GM21515 (cell line): ENCODE measurements around the gene ATP6V0E1.

Source experiments
- ATAC-seq: cut with Tn5 transposase; IDR thresholded peaks from one replicate; pipeline ENCODE4 v1.9.1; 2021; ENCODE audit not compliant: unreplicated experiment

Gene ATP6V0E1

DNA sequence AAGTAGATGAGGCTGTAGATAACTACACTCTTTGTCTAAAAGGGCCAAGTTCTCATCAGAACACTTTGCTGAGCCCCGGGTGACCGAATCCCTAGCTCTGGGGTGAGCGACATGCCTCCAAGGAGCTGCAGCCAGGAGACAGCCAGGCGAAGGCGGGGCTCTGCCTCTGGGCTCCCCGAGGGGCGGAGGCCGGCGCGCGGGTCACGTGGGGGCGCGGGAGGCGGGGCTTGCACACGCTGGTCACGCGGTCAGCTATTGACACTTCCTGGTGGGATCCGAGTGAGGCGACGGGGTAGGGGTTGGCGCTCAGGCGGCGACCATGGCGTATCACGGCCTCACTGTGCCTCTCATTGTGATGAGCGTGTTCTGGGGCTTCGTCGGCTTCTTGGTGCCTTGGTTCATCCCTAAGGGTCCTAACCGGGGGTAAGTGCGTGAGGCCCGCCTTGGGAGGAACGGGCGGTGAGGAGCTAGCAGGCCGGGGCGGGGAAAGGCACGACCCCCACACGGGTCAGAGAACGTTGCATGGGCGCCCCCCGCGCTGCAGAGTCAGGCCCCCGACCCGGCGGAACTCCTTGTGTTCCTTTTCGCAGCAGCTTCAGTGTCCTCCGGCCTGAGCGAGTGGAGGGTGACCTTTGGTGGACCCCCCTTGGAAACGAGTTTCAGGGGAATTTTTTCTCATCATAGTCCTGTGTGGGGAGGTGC, at the start of gene ATP6V0E1:
Gene ATP6V0E1, plus strand, starts transcription at position 230 of the 702 bp plus-strand sequence. Its CDS starts 90 bp downstream, at position 320.
- peak; percentile 83 for ATAC-seq

DNA sequence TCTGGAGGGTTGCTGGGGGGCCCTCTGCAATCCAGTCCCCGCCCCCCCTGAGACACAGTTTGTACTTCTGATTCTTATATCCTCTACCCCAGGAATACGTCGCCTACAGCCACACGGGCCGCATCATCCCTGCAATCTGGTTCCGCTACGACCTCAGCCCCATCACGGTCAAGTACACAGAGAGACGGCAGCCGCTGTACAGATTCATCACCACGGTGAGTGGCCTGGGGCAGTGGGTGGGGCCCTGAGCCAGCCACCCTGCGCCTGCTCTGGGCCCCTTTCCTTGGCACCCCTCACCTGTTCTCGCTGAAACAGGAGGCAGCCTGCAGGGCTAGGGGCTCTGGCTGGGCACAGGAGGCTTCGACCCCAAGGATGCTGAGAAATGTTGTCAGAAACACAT, 48.5 kb upstream of the ATP6V0E1 start:
- ATAC-seq, result no peak

DNA sequence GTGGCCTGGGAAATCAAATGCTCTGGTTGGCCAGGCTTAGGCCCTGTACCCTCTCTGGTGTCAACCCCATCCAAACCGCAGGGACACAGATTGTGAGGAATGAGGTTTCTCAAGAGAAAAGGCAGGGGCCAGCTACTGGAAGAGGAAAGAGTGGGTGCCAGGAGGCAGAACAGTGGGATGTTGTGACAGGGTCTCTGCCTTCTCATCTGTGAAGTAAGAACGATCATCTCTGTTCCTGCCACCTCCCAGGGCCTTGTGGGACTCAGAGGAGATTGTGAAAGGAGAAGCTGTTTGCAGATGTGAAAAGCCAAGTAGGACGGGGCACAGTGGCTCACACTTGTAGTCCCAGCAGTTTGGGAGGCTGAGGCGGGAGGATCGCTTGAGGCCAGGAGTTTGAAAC, 47.2 kb upstream of the ATP6V0E1 start:
- no peak for ATAC-seq

DNA sequence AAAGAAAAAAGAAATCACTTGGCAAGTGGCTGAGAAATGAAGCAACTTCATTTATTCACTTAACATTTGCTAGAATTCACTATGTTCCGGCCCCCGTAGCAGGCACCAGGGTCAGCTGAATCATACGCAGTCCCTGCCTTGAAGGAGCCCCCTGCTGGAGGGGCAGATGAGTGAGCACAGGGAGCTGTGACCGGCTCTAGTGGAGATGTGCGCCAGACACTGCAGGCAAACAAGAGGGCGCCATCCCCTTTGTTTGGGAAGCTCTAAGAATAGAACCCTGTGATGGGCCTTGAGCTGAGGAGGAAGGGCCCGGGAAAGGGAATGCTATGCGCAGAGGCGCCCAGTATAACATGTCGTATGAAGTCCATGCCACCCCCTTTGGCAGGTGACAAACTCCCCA, 44.5 kb upstream of the ATP6V0E1 start:
- ATAC-seq, result no peak

DNA sequence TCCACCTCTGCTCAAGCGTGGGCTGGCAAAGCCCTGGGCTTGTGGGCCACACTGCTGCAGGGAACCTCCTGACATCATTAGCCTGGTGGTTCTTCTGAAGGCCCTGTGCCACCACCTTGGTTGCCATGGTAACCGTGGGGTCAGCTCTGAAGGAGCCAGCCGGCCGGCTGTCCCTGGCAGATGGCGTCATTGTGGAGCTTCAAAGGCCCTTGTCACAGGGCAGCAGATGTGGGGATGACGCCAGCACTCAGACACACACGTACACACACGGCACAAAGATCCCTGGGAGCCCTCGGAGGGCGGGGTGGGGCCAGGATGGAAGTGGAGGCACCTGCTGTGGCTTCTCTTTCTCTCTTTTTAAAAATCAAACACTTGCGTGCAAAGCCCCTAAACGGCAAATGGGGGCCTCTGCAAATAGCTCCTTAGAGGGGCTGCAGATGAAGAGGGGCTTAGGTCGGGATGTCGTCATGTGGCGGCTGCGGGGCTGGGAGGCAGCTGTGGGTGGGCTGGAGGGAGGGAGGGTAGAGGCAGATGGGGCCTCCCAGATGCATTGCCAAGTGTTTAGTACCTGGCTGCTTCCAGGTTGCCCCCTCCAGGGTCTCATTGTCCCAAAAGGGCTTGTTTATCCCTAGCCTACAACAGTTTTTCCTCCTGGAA, 43.8 kb upstream of the ATP6V0E1 start:
- ATAC-seq, result no peak

DNA sequence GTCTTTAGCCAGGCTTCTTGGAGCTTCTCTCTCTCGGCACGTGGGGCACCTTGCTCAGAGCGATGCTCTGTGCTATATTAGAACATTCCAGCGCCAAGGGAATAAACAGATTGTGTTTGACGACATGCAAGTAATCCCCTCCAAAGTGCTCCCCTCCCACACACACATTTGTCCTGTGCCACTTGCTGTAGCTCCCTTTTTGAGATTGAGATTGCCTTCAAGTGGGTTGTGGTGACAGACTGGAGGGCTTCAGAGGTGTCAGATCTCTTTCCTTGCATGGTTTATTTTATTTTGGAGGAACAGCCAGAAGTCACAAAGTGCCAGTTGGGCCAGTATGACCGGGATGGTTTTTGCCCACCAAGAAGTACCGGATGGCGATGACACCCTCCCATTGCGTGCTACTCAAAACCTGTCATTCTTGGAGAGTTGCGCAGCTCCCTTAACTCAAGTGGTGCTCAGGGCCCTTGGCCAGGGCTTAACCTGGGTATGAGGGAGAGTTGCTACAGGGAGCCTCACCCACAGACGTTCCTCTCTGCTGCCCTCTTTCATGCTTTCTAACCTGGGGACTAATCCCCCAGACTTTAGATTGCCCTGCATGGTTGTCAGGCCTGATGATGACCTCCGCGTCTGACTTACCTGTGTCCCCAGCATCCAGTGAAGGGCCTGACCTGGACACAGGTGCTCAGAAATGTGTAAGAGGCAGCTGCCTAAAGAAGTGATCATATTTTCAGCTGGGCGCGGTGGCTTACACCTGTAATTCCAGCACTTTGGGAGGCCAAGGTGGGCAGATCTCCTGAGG, 43.1 kb upstream of the ATP6V0E1 start:
- ATAC-seq, result no peak

DNA sequence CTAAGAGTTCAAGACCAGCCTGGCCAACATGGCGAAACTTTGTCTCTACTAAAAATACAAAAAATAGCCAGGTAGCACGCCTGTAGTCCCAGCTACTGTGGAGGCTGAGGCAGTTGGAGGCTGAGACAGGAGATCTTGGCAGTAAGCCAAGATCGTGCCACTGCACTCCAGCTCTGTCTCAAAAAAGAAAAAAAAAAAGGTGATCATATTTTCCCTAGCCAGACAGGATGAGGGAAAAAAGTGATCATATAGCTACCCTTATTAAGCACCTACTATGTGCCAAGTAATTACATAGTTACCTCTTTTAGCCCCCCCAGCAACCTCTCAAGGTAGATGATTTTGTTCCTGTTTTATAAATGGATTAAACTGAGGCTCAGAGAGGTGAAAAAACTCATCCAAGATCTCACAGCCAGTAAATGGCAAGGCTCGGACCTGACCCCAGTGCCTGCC, 42.5 kb upstream of the ATP6V0E1 start:
- no peak for ATAC-seq

DNA sequence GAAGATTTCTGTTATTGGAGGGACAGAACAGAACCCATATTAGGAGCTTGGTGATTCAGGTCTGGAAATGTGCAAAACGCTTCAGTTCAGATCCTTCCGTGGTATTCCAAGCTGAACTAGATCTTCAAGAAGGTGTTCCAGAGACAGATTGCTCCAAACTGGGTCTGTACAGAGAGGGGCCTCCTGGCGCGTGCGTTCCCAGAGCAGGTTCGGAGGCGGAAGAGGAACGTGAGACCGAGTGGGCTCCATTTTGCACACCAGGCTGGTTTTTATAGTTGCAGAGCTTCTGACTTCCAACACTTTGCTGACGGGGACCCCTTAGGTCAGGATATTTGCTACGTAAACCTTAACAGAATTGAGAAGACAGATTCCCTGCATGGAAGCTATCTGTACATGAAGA, 41.0 kb upstream of the ATP6V0E1 start:
- ATAC-seq, result no peak

DNA sequence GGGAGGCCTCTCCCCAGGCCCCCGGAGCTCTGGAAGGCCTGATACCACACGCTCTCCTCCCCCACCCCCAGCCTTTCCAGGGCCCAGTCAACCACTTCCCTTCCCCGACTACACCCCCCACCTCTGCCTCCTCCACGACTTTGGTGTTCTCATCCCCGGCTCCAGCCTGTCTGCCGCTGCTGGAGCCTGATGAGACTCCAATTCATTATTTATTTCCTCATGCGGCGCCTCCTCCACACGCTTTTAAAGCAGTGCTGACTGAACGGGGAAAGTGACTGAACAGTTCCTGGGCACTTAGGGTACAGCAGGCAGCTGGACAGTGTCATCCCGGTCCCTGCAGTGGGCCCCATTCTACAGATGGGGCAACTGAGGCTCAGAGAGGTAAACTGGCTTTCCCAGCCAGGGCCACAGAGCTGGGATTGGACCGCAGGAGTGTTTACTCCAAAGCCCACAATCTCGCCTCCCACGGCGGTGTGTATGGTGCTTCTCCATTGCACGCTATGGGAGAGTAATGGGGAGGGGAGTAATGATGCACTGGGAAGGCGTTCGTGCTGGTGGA, 40.2 kb upstream of the ATP6V0E1 start:
- no peak for ATAC-seq

DNA sequence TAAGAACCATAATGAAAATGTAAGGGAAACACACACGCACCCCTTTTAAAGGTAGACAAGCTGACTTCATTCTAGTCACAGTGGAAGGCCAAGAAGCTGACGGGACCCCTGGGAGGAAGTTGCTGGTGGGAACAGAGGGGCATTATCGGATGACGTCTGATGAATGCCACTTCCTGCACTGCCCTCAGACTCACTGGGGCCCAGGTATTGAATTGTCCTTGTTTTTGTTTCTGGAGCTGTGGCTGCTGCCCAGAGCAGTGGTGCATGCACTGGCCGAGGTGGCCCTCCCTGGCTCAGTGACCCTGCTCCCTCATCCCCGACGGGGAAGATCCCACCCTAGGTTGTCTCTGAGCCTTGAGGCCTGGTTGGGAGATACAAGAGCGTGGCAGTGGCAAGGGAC, 39.7 kb upstream of the ATP6V0E1 start:
- no peak for ATAC-seq

DNA sequence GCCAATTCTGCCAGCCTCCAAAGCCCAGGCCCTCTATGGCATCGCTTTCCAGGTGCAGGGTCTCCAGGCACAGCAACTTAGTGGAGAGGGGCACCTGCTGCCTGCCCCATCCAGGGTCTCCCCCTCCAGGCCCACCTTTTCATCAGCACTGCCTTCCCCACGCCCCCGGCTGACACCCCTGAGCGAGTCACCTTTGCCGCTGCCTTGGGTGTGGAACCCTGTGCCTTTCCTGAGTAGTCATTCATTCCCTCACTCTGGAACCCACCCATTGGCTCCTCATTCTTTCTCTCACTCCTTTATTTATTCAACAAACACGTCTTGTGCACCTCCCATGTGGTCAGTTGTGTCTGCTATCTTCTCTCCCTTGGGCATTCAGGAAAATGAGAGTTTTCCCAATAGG, 38.8 kb upstream of the ATP6V0E1 start:
- no peak for ATAC-seq

DNA sequence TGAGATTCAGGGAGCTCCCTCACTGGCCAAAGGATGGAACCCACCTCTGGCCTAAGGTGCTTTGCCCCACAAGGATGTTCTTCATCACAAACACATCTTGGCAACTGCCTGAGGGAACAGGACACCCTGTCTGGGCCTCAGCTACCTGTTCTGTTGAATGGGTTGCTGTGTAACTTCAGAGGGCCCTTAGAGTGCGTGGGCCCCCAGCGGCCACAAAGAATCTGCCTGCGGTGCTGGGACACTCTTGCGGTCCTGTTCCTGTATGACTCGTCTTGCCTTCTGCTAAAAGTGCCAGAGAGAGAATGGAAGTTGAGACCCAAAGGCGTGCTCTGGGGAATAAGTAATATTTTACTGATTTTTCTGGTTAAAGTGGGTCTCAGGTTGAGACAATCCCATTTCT, 38.4 kb upstream of the ATP6V0E1 start:
- no peak for ATAC-seq

DNA sequence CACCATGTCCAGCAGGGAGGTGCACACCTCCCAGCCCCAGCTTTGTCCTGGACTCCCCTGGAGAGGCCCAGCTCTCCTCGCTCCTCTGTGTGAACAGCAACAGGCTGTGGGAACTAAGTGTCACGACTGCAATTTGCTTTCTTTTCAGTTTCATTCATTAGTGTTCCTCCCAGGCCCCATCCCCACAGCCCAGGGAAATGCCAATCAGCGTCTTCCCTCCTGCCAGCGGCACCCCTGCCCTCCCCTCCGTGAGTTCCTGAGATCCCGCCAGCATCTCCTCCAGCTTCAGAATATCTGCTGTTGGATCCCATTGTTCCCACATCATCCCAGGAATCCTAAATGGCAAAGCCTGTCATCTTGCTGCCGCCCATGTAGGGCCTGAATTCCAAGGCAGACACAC, 37.4 kb upstream of the ATP6V0E1 start:
- no peak for ATAC-seq

DNA sequence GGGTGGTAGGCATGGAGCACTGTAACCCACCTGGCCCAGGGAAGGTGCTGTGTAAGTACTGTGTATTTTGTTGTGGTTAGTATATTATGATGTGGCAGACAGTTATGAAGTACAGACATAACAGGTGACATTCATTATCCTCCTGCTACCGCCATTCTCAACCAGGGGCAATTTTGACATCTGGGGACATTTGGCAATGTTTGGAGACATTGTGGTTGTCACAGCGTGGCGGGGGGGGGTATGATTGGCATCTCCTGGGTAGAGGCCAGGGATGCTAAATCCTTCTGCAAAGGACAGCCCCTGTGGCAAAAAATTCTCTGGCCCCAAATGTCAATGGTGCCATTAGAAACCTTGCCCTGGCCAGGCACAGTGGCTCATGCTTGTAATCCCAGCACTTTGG, 34.1 kb upstream of the ATP6V0E1 start:
- ATAC-seq, result no peak

DNA sequence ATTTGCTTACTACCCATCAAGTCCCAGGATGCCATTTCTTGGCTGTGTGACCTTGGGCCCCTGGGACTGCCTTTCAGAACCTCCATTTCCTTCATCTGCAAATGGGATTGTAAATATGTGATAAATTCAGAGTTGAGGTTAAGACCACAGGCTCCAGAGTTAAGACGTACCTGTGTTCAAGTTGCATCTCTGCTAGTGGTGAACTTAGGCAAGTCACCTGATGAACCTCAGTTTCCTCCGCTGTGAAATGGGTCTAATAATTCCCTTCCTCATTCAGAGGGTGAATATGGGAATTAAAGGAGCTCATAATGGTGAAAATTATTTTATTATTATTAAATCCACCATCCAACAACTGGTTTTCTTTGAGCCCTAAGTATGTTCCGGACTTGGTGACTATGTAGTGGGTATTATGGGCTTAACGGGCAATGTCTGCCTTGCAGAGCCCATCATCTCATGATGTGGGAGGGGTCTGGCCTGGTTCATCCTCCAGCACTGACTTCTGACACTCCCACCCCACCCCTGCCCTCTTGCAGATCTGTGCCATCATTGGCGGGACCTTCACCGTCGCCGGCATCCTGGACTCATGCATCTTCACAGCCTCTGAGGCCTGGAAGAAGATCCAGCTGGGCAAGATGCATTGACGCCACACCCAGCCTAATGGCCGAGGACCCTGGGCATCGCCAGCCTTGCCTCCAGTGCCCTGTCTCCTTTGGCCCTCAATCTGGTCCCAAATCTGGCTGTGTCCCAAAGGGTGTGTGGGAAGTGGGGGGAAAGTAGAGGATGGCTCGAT, 33.2 kb upstream of the ATP6V0E1 start:
- ATAC-seq, result no peak

DNA sequence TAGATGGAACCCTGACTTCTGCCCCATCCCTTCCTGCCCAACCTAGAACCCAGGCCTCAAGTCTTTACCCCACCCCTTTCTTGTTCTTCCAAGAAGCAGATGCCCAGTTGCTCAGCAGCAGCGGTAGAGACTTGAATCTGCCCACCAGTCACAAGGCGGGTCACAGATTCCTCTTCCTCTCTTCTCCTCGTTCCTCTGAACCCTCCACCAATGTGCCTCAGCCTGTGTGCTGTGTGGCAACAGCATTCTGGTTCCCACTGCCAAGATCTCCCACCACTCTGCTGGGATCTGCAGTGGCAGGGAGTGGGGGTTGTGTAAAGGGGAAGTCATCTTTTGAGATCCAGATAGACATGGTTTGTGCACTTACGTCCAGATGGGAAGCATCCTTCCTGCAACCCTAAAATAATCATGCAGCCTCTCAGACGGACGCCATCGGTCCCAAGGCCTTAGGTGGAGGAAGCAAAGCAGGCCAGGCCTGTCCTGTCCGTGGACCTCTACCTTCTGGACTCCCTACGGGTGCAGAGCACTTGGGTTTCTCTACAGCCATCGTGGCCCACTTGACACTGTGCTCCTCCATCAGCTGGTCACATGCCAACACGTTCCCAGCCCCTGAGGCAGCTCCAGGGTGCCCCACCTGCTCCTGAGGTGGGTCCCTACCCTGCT, 32.1 kb upstream of the ATP6V0E1 start:
- no peak for ATAC-seq

DNA sequence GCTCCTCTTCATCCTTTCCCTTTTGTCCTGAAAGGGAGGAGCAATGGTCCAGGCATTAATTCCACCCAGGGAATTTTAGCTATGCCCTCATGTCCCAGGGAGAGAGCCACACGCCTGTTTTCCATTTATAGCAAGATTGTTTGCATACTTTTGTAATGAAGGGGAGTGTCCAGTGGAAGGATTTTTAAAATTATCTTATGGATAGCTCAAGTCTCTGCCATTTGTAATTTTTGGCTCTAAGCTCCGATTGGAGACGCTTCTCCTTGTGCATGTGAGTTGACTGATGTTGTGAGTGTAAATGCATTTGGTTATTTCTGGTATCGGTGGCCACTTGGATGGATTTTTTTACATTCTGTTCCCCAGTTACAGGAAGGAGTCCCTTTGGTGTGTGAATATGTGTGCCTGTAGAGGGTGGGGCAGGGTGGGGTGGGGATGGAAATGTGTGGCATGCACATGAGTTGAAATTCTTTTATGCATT, 31.5 kb upstream of the ATP6V0E1 start:
- ATAC-seq, result no peak

DNA sequence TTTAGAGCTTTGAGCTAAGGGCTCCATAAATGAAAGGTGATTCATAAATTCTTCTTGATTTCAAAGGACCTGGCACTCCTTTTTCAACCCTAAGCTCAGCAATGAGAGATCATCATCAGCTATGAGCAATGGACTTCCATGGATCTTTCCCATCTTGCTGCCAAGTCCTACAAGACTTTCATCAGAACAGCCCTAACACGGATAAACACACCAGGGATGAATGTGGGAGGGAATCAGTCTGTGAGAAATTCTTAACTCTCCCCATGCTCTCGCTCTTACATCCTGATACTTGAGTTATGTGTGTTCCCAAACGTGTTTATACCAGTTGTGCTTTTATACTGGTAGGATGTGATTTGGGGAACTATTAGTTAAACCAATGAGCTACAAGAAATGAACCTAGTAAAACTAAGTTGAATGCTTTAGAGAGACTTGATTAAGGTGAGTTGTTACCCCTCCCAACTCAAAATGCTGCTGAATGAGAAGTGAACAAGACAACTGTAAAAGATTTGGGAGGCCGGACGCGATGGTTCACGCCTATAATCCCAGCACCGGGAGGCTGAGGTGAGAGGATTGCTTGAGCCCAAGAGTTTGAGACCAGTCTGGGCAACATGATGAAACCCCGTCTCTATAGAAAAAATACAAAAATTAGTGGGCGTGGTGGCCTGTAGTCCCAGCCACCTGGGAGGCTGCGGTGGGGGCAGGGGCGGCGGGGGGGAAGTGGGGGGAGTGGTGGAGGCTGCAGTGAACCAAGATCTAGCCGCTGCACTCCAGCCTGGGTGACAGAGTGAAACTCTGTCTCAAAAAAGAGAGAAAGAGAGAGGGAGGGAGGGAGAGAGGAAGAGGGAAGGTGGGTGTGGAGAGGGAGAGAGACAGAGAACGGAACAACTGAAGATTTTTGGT, 29.5 kb upstream of the ATP6V0E1 start:
- ATAC-seq, result no peak

DNA sequence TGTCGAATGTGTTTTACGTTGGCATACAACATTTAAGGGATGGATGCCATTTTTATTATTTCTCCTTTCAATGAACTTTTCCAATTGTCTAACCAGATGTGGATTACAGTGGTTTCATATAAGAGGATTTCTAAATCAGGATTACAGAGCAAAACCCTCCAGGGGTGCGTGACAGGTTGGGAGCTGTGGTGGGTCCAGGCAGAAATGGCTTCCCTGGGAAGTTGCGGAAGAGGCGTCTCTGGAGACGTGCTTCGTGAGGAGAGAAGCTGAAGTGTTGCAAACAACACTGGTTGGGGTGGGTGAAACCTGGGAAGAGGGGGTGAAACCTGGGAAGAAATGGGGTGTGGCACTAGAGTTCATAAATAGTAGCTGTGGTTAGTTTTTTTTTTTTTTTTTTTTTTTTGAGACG, 28.8 kb upstream of the ATP6V0E1 start:
- no peak for ATAC-seq
